Stimulated activated CD4-positive, alpha-beta T cell treated with anti-CD3 and anti-CD28 coated beads, Interleukin-1b, Interleukin-23, amount 100 ng/mL, for 1 hour (primary cell): ENCODE results near the gene GLRX3.

Experiments
- DNase-seq, 2 donors: peaks; one replicate each; pipeline ENCODE4 v3.0.0-alpha.2; 2020; ENCODE audit warnings: low read depth in 2 of 2

The GLRX3 gene

DNA sequence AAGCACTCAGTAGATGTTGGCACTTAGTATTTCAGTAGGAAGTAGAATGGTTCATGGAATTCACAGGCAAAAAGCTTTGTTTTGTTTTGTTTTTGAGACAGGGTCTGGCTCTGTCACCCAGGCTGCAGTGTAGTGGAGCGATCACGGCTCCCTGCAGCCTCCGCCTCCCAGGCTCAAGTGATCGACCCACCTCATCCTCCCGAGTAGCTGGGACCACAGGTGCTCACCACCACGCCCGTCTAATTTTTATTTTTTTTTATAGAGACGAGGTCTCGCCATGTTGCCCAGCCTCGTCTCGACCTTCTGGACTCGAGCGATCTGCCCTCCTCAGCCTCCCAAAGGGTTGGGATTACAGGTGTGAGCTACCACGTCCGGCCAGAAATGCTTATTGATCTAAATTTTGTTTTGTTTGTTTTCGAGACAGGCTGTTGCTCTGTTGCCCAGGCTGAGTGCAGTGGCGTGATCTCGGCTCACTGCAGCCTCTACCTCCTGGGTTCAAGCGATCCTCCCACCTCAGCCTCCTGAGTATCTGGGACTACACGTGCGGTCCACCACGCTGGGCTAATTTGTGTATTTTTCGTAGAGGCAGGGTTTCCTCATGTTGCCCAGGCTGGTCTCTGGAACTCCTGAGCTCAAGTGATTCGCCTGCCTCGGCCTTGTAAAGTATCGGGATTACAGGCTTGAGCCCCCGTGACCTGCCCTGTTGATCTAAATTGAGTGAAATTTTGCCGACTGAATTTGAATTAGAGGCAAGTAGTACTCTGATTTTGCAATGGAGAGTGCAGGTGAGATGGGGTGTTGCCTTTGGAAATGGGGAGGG, 1.7 kb downstream of the GLRX3 start:
- no peak for DNase-seq

DNA sequence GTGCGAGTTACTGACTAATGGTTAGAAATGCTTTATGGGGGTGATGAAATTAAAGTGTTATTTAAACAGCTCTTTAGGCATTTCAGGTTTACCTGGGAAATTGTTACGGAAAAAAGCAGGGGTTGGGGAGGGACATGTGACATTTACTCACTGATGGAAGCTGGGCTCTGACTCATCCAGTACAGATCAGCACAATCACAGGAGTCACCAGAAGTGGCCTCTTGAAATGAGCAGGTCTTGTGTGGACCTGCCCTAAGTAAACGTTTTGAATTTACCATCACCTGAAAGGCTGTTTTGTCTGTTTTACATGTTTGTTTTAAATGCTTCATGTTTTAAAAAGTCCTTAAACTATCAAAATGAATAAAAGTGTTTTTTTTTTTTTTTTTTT, 2.3 kb downstream of the GLRX3 start:
- no peak for DNase-seq

GRCh38 chr10:130140425-130140824, 4.2 kb downstream of the GLRX3 start:
- DNase-seq: no peak

GRCh38 chr10:130141038-130141437, 4.8 kb downstream of the GLRX3 start:
- DNase-seq: no peak

DNA sequence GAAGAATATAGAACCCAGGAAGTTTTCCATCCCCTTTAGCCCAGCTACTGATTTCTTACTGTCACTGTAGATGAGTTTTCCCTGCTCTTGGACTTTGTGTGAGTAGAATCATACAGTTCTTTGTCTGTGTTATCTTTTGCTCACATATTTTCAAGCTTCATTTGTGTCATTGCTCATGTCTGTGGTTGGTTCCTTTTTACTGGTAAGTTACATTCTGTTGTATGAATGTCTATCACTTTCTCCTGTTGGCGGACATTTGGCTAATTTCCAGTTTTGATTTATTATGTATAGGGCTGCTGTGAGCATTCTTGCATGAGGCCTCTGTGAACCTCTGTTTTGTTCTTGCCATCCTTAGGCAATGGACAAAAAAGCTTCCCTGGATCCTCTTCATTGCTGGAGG, 5.3 kb downstream of the GLRX3 start:
- no peak for DNase-seq

- DNase-seq: no peak
These were observed 5.7 kb downstream of the GLRX3 start for GRCh38 chr10:130141878-130142277.

DNA sequence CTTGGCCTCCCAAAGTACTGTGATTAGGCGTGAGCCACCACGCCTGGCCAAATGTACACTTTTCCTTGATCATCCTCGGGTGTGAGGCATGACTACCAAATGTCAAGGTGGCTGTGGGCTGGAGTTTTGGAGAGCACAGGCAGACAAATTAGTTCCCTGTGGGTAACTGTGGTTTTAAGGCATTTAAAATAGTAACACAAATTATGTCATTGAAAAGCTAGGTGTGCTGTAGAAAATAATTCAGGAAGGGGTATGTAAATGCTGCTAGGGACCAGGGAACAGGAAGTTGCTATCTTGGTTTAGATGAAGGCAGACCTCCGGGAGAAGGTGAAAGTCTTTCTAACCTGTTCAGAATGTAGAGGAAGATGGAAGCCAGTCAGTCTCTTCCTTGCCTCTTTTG, 9.9 kb downstream of the GLRX3 start:
- DNase-seq: no peak

DNA sequence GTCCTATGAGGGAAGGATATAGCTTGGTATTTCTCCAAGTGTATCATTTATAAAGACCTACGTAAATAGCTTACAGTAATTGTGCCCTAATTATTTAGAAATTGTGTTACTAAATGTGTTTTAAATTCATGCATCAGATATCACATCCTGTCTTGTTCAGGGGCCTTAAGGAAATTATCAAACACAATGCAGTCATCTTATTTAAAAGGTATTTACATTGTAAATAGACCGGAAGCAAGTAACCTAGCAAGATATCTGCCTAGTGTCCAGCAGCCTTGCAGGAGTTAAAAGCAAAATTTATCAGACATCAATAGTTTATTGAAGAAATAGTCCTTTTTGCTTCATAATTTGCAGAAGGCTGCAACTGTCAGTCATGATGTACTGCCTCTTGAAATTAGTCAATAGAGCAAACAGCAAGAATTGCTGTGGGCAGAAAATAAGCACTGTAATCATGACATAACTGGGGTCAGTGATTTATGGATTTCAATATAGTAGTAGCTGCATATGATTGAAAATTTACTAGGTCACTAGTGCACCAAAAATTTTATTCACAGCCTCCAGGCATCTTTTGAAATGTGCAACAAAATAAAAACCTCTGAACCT, 23.1 kb downstream of the GLRX3 start:
- DNase-seq: no peak

DNA sequence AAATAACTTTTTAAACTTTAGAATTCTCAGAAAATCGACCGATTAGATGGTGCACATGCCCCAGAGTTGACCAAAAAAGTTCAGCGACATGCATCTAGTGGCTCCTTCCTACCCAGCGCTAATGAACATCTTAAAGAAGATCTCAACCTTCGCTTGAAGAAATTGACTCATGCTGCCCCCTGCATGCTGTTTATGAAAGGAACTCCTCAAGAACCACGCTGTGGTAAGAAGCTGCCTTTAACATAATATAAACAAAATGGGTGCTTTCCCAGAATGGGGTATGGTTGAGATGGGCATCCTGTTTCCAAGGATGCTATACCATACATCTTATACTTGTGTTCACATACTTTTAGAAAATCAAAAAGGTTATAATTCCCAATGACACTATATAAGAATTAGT, 24.6 kb downstream of the GLRX3 start:
- no peak for DNase-seq

DNA sequence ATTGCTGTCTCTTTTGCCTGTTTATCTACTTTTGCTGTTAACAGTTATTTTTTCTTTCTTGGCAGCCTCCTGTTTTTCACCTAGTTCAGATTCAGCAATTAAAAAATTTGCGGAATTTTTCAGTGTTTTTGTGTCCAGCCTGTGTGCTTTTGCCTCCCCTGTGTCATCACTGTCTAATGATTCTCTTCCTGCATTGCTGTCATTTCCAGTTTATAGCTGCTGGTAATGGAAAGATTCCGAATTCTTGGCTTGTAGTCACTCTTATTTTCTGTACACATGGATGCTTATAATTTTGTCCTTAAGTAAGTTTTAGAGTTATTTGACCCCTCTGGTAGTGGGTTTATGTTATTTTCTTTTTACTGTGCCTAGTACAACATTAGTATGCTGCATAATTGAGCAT, 25.1 kb downstream of the GLRX3 start:
- DNase-seq: no peak

- DNase-seq: no peak
These were observed 31.0 kb downstream of the GLRX3 start for GRCh38 chr10:130167193-130167592.

- DNase-seq: no peak
These were observed 31.5 kb downstream of the GLRX3 start for GRCh38 chr10:130167707-130168106.

DNA sequence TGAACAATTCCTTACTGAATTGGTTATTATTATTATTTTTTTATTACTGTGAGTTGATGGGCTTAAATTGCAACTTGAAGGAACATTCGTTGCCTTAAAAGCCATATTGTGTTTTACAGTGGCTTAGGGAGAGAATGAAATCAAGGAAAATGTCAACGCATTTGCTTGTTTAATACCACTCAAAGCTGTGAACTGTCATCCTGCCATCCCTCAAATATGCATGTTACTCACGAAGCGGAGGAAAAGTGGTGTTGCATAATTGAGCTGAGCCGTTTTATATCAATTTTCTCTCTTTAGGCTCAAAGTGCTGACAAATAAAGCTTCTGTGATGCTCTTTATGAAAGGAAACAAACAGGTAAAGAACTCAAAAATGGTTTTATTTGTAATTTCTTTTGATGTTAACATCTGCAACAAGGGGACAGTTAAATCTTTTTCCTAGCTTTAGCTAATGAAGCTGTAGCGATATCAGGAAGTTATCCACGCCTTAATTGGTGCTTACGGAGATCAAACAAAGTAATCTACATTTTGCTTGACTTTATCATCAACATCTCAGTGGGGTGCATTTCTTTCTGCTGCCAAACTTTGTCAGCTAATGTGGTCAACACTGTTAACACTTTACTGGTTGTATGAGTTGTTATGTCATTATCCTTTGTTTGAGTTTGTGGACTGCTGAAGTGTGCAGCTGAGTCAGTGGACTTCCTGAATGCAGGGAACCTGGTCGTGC, 33.1 kb downstream of the GLRX3 start:
- DNase-seq: no peak

GRCh38 chr10:130171196-130171595, 35.0 kb downstream of the GLRX3 start:
- DNase-seq: no peak

GRCh38 chr10:130174328-130174727, 38.1 kb downstream of the GLRX3 start:
- DNase-seq: no peak

DNA sequence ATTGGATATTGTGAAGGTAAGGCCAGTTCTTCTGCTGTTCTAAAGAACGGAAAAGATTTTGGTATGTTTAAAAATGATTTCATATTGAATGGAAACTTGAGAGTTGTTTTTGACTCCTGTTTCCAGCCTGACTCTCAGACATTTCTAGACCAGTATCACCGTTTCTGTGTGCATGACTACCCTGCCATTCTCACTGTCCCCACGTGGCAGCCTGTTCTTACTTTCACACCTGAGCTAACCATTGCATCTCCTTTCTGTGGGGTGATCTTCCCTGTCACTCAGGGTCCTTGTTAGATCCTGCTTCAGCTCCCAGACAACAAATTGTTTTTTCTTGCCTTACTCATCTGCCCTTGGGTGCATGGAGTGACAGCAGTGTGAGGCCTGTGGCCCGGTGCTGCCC, 38.9 kb downstream of the GLRX3 start:
- DNase-seq: no peak

DNA sequence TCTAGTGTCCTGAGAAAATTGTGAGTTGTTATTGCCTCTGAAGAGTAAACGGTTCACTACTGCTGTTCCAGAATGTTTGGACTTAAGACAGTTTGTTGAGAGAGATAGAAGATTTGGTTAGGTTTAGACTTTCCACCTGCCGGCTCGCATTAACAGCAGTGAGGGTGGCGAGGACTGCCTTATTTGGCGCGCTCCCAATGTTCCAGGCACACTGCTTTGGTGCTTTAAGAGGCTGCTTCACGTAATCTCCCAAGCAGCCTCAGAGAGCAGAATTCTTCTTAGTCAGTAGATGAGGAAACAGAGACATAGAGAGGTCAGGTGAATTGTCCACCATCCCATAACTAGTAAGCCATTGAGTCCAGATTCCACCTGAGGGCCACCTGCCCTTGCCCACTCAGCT, 41.1 kb downstream of the GLRX3 start:
- DNase-seq: no peak

GRCh38 chr10:130179640-130180039, 43.4 kb downstream of the GLRX3 start:
- DNase-seq: no peak

- DNase-seq: no peak
These were observed 44.2 kb downstream of the GLRX3 start for GRCh38 chr10:130180416-130180815.

GRCh38 chr10:130181858-130182257, 45.7 kb downstream of the GLRX3 start:
- DNase-seq: no peak

DNA sequence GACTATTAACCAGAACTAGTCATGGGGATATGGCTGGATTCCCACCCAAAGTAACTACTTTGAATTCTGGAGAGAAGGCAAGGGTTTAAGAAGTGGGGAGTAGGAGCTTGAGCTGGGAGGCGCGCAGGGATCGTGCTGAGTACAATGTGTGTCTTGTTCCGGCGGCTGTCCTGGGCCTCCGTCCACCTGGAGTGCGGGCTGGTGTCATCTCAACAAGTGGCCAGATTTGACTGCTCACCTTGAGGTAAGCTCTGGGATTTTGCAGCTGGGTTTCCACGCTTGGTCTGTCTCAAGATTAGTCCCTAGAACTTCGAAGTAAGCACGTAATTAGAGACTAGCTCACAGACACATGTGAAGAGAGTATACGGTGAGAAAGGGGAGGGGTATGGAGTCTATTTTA, 49.4 kb downstream of the GLRX3 start:
- DNase-seq: no peak

- DNase-seq: no peak
These were observed 52.3 kb downstream of the GLRX3 start for GRCh38 chr10:130188195-130189175.
